ENCODE measurements around the gene SPOP. TPM values are rescaled to one million over a fixed set of nuclear protein-coding genes. Genes with fewer than 3 reads are reported as not detected.
"Not testable (repeated sequence)": the region's sequence is repeated elsewhere in the genome, so short reads cannot be mapped to it uniquely, and the experiment has no call there.

Gene SPOP
- total and polyA plus RNA-seq, 4 experiments from 2014 or later = 83.1 to 126 (median 98.4) TPM

- H3K36me3 Mint-ChIP-seq = peaks cover 16 to 32% of the 10 kb centered on the region in 2 donors
- intact Hi-C loops (cut with micrococcal nuclease) = loop anchor here (5.0 kb wide), 1 partner anchor 315 kb away; the partner anchor contains the start of gene ZNF652
- POLR2A ChIA-PET (ENCODE audit: partially characterized antibody) = interaction anchor here (0.6 to 3.2 kb wide), 21 partner anchors 8 to 474 kb away, joined by 3 to 29 read pairs (median 4); partner anchors contain the start of genes FAM117A, KAT7, PHB1 and SLC35B1
Observed at GRCh38 chr17:49677134-49677932, 564 bp downstream of the SPOP start.

DNA sequence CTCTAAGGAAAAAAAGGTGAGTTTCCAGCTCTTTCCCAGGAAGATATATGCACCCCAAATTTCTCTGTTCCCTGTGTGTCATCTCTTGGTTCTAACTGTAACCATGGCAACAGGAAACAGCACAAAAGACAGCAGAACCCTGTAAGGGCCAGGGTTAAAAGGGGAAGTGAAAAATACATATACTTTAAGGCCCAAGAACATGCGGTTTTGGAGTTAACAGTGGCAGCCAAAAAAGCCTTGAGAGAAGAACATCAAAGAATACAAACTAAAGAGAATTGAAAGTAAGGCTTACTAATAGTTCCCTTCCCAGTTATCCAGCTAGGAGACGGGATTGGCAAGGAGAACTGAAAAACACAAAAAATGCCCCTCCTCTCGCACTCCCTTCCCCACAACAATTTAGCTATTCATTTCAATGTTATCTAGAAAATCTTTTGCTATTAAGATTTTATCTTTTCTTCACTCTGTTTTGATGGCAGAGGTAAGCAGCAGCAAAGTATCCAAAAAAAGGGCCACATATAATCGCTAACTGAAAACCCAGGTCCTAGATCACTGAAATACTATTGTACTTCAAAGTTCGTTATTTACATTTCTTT lies 1.5 kb downstream of the SPOP start:
- H3K27ac ChIP-seq (ENCODE audit: low read depth, low read length) = peak overlapping the region; percentile 94
- DNase-seq = peak; percentile 77 to 87 (median 82)
- intact Hi-C loops (cut with micrococcal nuclease) = loop anchor here (5.0 kb wide), 1 partner anchor 314 kb away; the partner anchor contains the start of gene ZNF652
- CTCF ChIA-PET (ENCODE audit: partially characterized antibody) = interaction anchor here (0.8 kb wide), 2 partner anchors 32 to 100 kb away, joined by 3 to 4 read pairs; partner anchors contain the start of gene SLC35B1
- POLR2A ChIA-PET (ENCODE audit: partially characterized antibody) = interaction anchor here (0.7 to 2.5 kb wide), 7 partner anchors 12 to 418 kb away, joined by 3 to 10 read pairs (median 3); partner anchors contain the start of gene FAM117A
- Mint-ChIP-seq H3K9me3 (peaks cover 0 to 10% (median 0%) of the 10 kb centered on the region in 8 donors), H3K4me3 (peak overlapping the region; percentile 91 to 99 (median 94)), H3K36me3 (peaks cover 20 to 34% of the 10 kb centered on the region in 2 donors), H3K4me1 (peaks cover 40 to 64% (median 51%) of the 10 kb centered on the region in 4 donors), H3K27me3 (peaks cover 0 to 1% of the 10 kb centered on the region in 2 donors), H3K27ac (peak overlapping the region; percentile 93 to 99 (median 98))
- peaks cover 57% of the 10 kb centered on the region for H3K4me1 ChIP-seq (ENCODE audit: insufficient read depth, low read length)
- no peaks in the 10 kb centered on the region for H3K27me3 ChIP-seq (ENCODE audit: insufficient read depth, low read length)
- H3K9me3 ChIP-seq (ENCODE audit: control insufficient read depth in 1 of 2, low read length in 2 of 2) = no peaks in the 10 kb centered on the region
- peak overlapping the region; percentile 95 to 100 for H3K4me3 ChIP-seq (ENCODE audit: low read length in 2 of 2)
- no peaks in the 10 kb centered on the region for H3K36me3 ChIP-seq (ENCODE audit: insufficient read depth, low read length)

More at GRCh38 chr17:49677134-49677932, 564 bp downstream of the SPOP start:
- Mint-ChIP-seq H3K4me3 (peak overlapping the region; percentile 91 to 99 (median 94)), H3K27me3 (peaks cover 0 to 1% of the 10 kb centered on the region in 2 donors), H3K9me3 (peaks cover 0 to 10% (median 0%) of the 10 kb centered on the region in 8 donors), H3K4me1 (peaks cover 36 to 57% (median 46%) of the 10 kb centered on the region in 4 donors), H3K27ac (peak overlapping the region; percentile 93 to 99 (median 98))
- peak overlapping the region; percentile 95 to 100 for H3K4me3 ChIP-seq (ENCODE audit: low read length in 2 of 2)
- H3K27ac ChIP-seq (ENCODE audit: low read depth, low read length) = peak overlapping the region; percentile 94
- H3K36me3 ChIP-seq (ENCODE audit: insufficient read depth, low read length) = no peaks in the 10 kb centered on the region
- no peaks in the 10 kb centered on the region for H3K27me3 ChIP-seq (ENCODE audit: insufficient read depth, low read length)
- CTCF ChIA-PET (ENCODE audit: partially characterized antibody) = interaction anchor here (0.7 to 1.3 kb wide), 4 partner anchors 9 to 30 kb away, joined by 3 to 5 read pairs (median 4); partner anchors contain the start of gene SLC35B1
- H3K4me1 ChIP-seq (ENCODE audit: insufficient read depth, low read length) = peaks cover 49% of the 10 kb centered on the region
- H3K9me3 ChIP-seq (ENCODE audit: control insufficient read depth in 1 of 2, low read length in 2 of 2) = no peaks in the 10 kb centered on the region
- peak; percentile 94 to 95 (median 94) for DNase-seq

DNA sequence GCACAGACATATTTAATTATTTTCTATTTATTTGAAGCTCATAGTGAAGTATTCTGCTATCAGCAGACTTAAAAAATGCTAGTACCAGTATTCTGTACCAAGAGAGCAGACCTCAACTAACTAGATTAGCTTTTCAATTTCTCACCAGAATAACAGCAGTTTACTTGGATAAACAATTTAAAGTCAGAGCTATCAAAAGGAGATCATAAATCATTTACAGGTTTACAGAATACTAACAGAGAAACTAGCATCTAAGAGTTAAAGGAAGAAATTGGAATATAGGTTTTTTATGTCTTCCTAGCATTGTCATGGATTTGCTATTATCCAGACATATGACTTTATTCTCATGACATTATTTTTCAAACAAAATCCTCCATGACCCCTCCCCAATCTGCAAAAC lies 3.4 kb downstream of the SPOP start:
- H3K4me3 ChIP-seq (ENCODE audit: low read length in 2 of 2) = no peak overlapping the region
- peaks cover 53 to 80% (median 66%) of the 10 kb centered on the region in 4 donors for H3K4me1 Mint-ChIP-seq
- intact Hi-C loops (cut with micrococcal nuclease) = no loop called here
- peak overlapping the region in 6 of 8 donors; percentile 1 to 99 (median 80) for H3K4me3 Mint-ChIP-seq
- peak overlapping the region; percentile 94 for H3K27ac ChIP-seq (ENCODE audit: low read depth, low read length)
- peaks cover 20 to 46% of the 10 kb centered on the region in 2 donors for H3K36me3 Mint-ChIP-seq
- peaks cover 0 to 1% of the 10 kb centered on the region in 2 donors for H3K27me3 Mint-ChIP-seq
- H3K27me3 ChIP-seq (ENCODE audit: insufficient read depth, low read length) = no peaks in the 10 kb centered on the region
- H3K27ac Mint-ChIP-seq = peak overlapping the region; percentile 93 to 99 (median 98)
- ChIA-PET CTCF (ENCODE audit: partially characterized antibody) (interaction anchor here (1.0 to 1.4 kb wide), 7 partner anchors 19 to 420 kb away, joined by 3 to 10 read pairs (median 3); no protein-coding TSS in a partner anchor), POLR2A (ENCODE audit: partially characterized antibody) (interaction anchor here (0.6 to 1.0 kb wide), 2 partner anchors 41 to 313 kb away, joined by 3 read pairs; no protein-coding TSS in a partner anchor)
- no peak for DNase-seq
- H3K4me1 ChIP-seq (ENCODE audit: insufficient read depth, low read length) = peaks cover 71% of the 10 kb centered on the region
- H3K9me3 Mint-ChIP-seq = peaks cover 0 to 10% (median 0%) of the 10 kb centered on the region in 8 donors
- H3K9me3 ChIP-seq (ENCODE audit: control insufficient read depth in 1 of 2, low read length in 2 of 2) = no peaks in the 10 kb centered on the region
- H3K36me3 ChIP-seq (ENCODE audit: insufficient read depth, low read length) = no peaks in the 10 kb centered on the region

GRCh38 chr17:49673679-49674078 lies 4.2 kb downstream of the SPOP start:
- peaks cover 71% of the 10 kb centered on the region for H3K4me1 ChIP-seq (ENCODE audit: insufficient read depth, low read length)
- H3K36me3 ChIP-seq (ENCODE audit: insufficient read depth, low read length); DNase-seq; H3K9me3 ChIP-seq (ENCODE audit: control insufficient read depth in 1 of 2, low read length in 2 of 2); H3K4me3 ChIP-seq (ENCODE audit: low read length in 2 of 2); H3K27ac ChIP-seq (ENCODE audit: low read depth, low read length); H3K27me3 ChIP-seq (ENCODE audit: insufficient read depth, low read length); H3K27me3 Mint-ChIP-seq; intact Hi-C loops (cut with micrococcal nuclease): not testable (repeated sequence)
- H3K9me3 Mint-ChIP-seq = peaks cover 0 to 10% (median 0%) of the 10 kb centered on the region in 8 donors
- H3K36me3 Mint-ChIP-seq = peaks cover 20 to 46% of the 10 kb centered on the region in 2 donors
- ChIA-PET CTCF (ENCODE audit: partially characterized antibody) (interaction anchor here (1.0 to 1.4 kb wide), 7 partner anchors 20 to 421 kb away, joined by 3 to 10 read pairs (median 3); no protein-coding TSS in a partner anchor), POLR2A (ENCODE audit: partially characterized antibody) (interaction anchor here (1.0 kb wide), 1 partner anchor 42 kb away, joined by 3 read pairs; no protein-coding TSS in a partner anchor)
- peak overlapping the region; percentile 32 to 93 (median 90) for H3K27ac Mint-ChIP-seq
- peak overlapping the region in 4 of 8 donors; percentile 31 to 57 (median 40) for H3K4me3 Mint-ChIP-seq
- H3K4me1 Mint-ChIP-seq = peaks cover 53 to 80% (median 66%) of the 10 kb centered on the region in 4 donors

DNA sequence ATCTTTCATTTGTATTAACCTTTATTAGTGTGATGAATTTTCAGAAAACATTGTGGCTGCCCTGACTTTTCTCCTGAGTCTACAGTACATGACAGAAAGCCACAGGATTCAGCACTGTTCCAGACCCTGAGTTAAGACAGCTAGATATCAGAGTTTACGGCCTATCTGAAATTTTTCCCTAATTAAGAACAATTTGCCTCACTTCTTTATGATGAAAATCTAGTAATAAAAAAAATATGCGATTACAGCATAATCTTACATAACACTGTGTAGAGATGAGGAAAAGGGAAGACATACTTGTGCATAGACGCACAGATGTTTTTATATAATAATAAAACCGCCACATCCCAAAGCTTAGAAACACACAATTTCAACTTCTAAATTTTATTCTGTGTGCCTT lies 7.3 kb downstream of the SPOP start:
- peak overlapping the region in 1 of 8 donors; percentile 7 for H3K4me3 Mint-ChIP-seq
- ChIA-PET POLR2A (ENCODE audit: partially characterized antibody) (interaction anchor here (1.3 kb wide), 1 partner anchor 9 kb away, joined by 3 read pairs; no protein-coding TSS in a partner anchor), CTCF (ENCODE audit: partially characterized antibody) (interaction anchor here (0.7 to 2.1 kb wide), 4 partner anchors 25 to 113 kb away, joined by 3 to 7 read pairs (median 3); no protein-coding TSS in a partner anchor)
- H3K4me3 ChIP-seq (ENCODE audit: low read length in 2 of 2) = no peak overlapping the region
- DNase-seq = no peak
- no peaks in the 10 kb centered on the region for H3K27me3 Mint-ChIP-seq
- H3K27ac ChIP-seq (ENCODE audit: low read depth, low read length) = no peak overlapping the region
- H3K27ac Mint-ChIP-seq = peak overlapping the region in 4 of 7 donors; percentile 7 to 60 (median 22)
- intact Hi-C loops (cut with micrococcal nuclease) = no loop called here
- peaks cover 27 to 46% of the 10 kb centered on the region in 2 donors for H3K36me3 Mint-ChIP-seq
- H3K4me1 ChIP-seq (ENCODE audit: insufficient read depth, low read length) = peaks cover 60% of the 10 kb centered on the region
- peaks cover 0 to 2% (median 0%) of the 10 kb centered on the region in 8 donors for H3K9me3 Mint-ChIP-seq
- H3K27me3 ChIP-seq (ENCODE audit: insufficient read depth, low read length) = no peaks in the 10 kb centered on the region
- H3K9me3 ChIP-seq (ENCODE audit: control insufficient read depth in 1 of 2, low read length in 2 of 2) = no peaks in the 10 kb centered on the region
- H3K4me1 Mint-ChIP-seq = peaks cover 47 to 71% (median 58%) of the 10 kb centered on the region in 4 donors
- H3K36me3 ChIP-seq (ENCODE audit: insufficient read depth, low read length) = no peaks in the 10 kb centered on the region

- H3K27me3 ChIP-seq (ENCODE audit: insufficient read depth, low read length) = no peaks in the 10 kb centered on the region
- ChIA-PET POLR2A (ENCODE audit: partially characterized antibody) (no interaction called here), CTCF (ENCODE audit: partially characterized antibody) (interaction anchor here (0.7 to 2.1 kb wide), 5 partner anchors 17 to 1253 kb away, joined by 3 to 7 read pairs (median 4); no protein-coding TSS in a partner anchor)
- peak overlapping the region in 2 of 8 donors; percentile 30 to 45 for H3K4me3 Mint-ChIP-seq
- H3K4me1 ChIP-seq (ENCODE audit: insufficient read depth, low read length) = peaks cover 54% of the 10 kb centered on the region
- intact Hi-C loops (cut with micrococcal nuclease) = no loop called here
- no peak overlapping the region for H3K4me3 ChIP-seq (ENCODE audit: low read length in 2 of 2)
- no peaks in the 10 kb centered on the region for H3K9me3 ChIP-seq (ENCODE audit: control insufficient read depth in 1 of 2, low read length in 2 of 2)
- DNase-seq = no peak
- H3K4me1 Mint-ChIP-seq = peaks cover 42 to 66% (median 53%) of the 10 kb centered on the region in 4 donors
- H3K9me3 Mint-ChIP-seq = no peaks in the 10 kb centered on the region
- peak overlapping the region in 4 of 7 donors; percentile 7 to 38 (median 29) for H3K27ac Mint-ChIP-seq
- no peak overlapping the region for H3K27ac ChIP-seq (ENCODE audit: low read depth, low read length)
- peaks cover 24 to 40% of the 10 kb centered on the region in 2 donors for H3K36me3 Mint-ChIP-seq
- H3K36me3 ChIP-seq (ENCODE audit: insufficient read depth, low read length) = no peaks in the 10 kb centered on the region
- no peaks in the 10 kb centered on the region for H3K27me3 Mint-ChIP-seq
Observed at GRCh38 chr17:49670002-49670401, 7.9 kb downstream of the SPOP start.

Measured in CD4-positive, alpha-beta memory T cell (primary cell).